MM.1S (cell line): Measurements from ENCODE around the gene THSD7B.
A peak's percentile ranks its signal among the peaks of the same experiment; 100 is the strongest.

Source experiments
- DNase-seq: peaks from one replicate; pipeline ENCODE4 v3.0.0-alpha.2; 2015
- H2AFZ ChIP-seq: fragments of 300-600 bp; sonication (generic); 2 replicates; pipeline ENCODE4 v1.6.0; 2016; ENCODE audit warnings: antibody characterized with exemption, low read length
- H3F3A ChIP-seq: fragments of 300-600 bp; sonication (generic); 2 replicates; pipeline ENCODE4 v1.6.1; 2016; ENCODE audit warnings: mild to moderate bottlenecking, antibody characterized with exemption, low read length, moderate library complexity, mixed read lengths; ENCODE audit not compliant: insufficient read depth
- H3K27ac ChIP-seq: fragments of 300-600 bp; sonication (generic); 2 replicates; pipeline ENCODE4 v1.5.1; 2016; ENCODE audit warnings: mild to moderate bottlenecking, low read length
- H3K27me3 ChIP-seq: fragments of 300-600 bp; sonication (generic); replicated peaks from 2 replicates; pipeline ENCODE4 v1.6.0; 2016; ENCODE audit warnings: low read length; ENCODE audit not compliant: insufficient read depth
- H3K36me3 ChIP-seq: fragments of 300-600 bp; sonication (generic); replicated peaks from 2 replicates; pipeline ENCODE4 v1.6.1; 2016; ENCODE audit warnings: mild to moderate bottlenecking, low read length, mixed read lengths; ENCODE audit not compliant: insufficient read depth
- H3K4me1 ChIP-seq: fragments of 300-600 bp; sonication (generic); 2 replicates; pipeline ENCODE4 v1.6.1; 2016; ENCODE audit warnings: low read length, mixed read lengths
- H3K4me2 ChIP-seq: fragments of 300-600 bp; sonication (generic); 2 replicates; pipeline ENCODE4 v1.6.0; 2016; ENCODE audit warnings: low read depth, low read length
- H3K4me3 ChIP-seq: fragments of 300-600 bp; sonication (generic); 2 replicates; pipeline ENCODE4 v1.5.1; 2016; ENCODE audit warnings: low read length, mixed read lengths
- H3K79me2 ChIP-seq: fragments of 300-600 bp; sonication (generic); 2 replicates; pipeline ENCODE4 v1.6.1; 2016; ENCODE audit warnings: mixed run types, low read length, mixed read lengths
- H3K9ac ChIP-seq: fragments of 300-600 bp; sonication (generic); 2 replicates; pipeline ENCODE4 v1.6.1; 2016; ENCODE audit warnings: low read length, mixed read lengths
- H3K9me2 ChIP-seq: fragments of 300-600 bp; sonication (generic); replicated peaks from 2 replicates; pipeline ENCODE4 v1.6.1; 2016; ENCODE audit warnings: mild to moderate bottlenecking, low read length, mixed read lengths; ENCODE audit not compliant: insufficient read depth
- H3K9me3 ChIP-seq: fragments of 300-600 bp; sonication (generic); replicated peaks from 2 replicates; pipeline ENCODE4 v1.6.1; 2016; ENCODE audit warnings: mild to moderate bottlenecking, low read length, mixed read lengths; ENCODE audit not compliant: insufficient read depth
- H4K20me1 ChIP-seq: fragments of 300-600 bp; sonication (generic); 2 replicates; pipeline ENCODE4 v1.6.1; 2016; ENCODE audit warnings: mild to moderate bottlenecking, low read length, moderate library complexity, mixed read lengths; ENCODE audit not compliant: insufficient read depth
- CTCF ChIP-seq: fragments of 300-600 bp; sonication (generic); IDR thresholded peaks from 2 replicates; pipeline ENCODE4 v1.5.1; 2016; ENCODE audit warnings: antibody characterized with exemption, low read length, mixed read lengths
- EZH2 ChIP-seq: fragments of 300-600 bp; sonication (generic); optimal IDR thresholded peaks from 2 replicates; pipeline ENCODE3; 2017; ENCODE audit warnings: low read depth, mild to moderate bottlenecking, antibody characterized with exemption, low read length, mixed read lengths
- EZH2phosphoT487 ChIP-seq: fragments of 300-600 bp; sonication (generic); IDR thresholded peaks from 2 replicates; pipeline ENCODE4 v1.6.1; 2018; ENCODE audit warnings: antibody characterized with exemption, low read length

The THSD7B gene

GRCh38 chr2:137449454-137449853 lies 684.1 kb downstream of the THSD7B start:
- H3K9ac ChIP-seq, result no peak overlapping the region
- H3K9me2 ChIP-seq, result no peaks in the 10 kb centered on the region
- H3K27me3 ChIP-seq, result no peaks in the 10 kb centered on the region
- H3K4me2 ChIP-seq, result no peak overlapping the region
- no peak overlapping the region for H2AFZ ChIP-seq
- no peaks in the 10 kb centered on the region for H3K79me2 ChIP-seq
- H3F3A ChIP-seq, result no peaks in the 10 kb centered on the region
- no peaks in the 10 kb centered on the region for H3K4me1 ChIP-seq
- H3K9me3 ChIP-seq, result no peaks in the 10 kb centered on the region
- H3K36me3 ChIP-seq, result no peaks in the 10 kb centered on the region
- TF ChIP-seq EZH2phosphoT487 (no peak), EZH2 (no peak), CTCF (no peak)
- no peaks in the 10 kb centered on the region for H4K20me1 ChIP-seq
- peak; percentile 27 for DNase-seq
- no peak overlapping the region for H3K4me3 ChIP-seq
- H3K27ac ChIP-seq, result no peak overlapping the region

- H3K4me3 ChIP-seq, result no peak overlapping the region
- H3K9me3 ChIP-seq, result no peaks in the 10 kb centered on the region
- TF ChIP-seq CTCF, result no peak
- TF ChIP-seq EZH2phosphoT487, result no peak
- no peak for TF ChIP-seq EZH2
- H3K9ac ChIP-seq, result no peak overlapping the region
- no peaks in the 10 kb centered on the region for H3K36me3 ChIP-seq
- H3K27me3 ChIP-seq, result no peaks in the 10 kb centered on the region
- no peaks in the 10 kb centered on the region for H3K9me2 ChIP-seq
- H3K27ac ChIP-seq, result no peak overlapping the region
- H3F3A ChIP-seq, result no peaks in the 10 kb centered on the region
- H2AFZ ChIP-seq, result no peak overlapping the region
- DNase-seq, result no peak
- no peak overlapping the region for H3K4me2 ChIP-seq
- no peaks in the 10 kb centered on the region for H3K4me1 ChIP-seq
- H3K79me2 ChIP-seq, result no peaks in the 10 kb centered on the region
- no peaks in the 10 kb centered on the region for H4K20me1 ChIP-seq
Measured at GRCh38 chr2:137454886-137455285, 689.5 kb downstream of the THSD7B start.

- no peaks in the 10 kb centered on the region for H3K9me3 ChIP-seq
- TF ChIP-seq CTCF, result peak; percentile 54
- no peak for TF ChIP-seq EZH2phosphoT487
- peak; percentile 36 for DNase-seq
- H4K20me1 ChIP-seq, result no peaks in the 10 kb centered on the region
- H3K9ac ChIP-seq, result no peak overlapping the region
- H3K79me2 ChIP-seq, result no peaks in the 10 kb centered on the region
- no peaks in the 10 kb centered on the region for H3K36me3 ChIP-seq
- H3F3A ChIP-seq, result no peaks in the 10 kb centered on the region
- no peaks in the 10 kb centered on the region for H3K27me3 ChIP-seq
- H3K9me2 ChIP-seq, result no peaks in the 10 kb centered on the region
- H3K4me3 ChIP-seq, result no peak overlapping the region
- H2AFZ ChIP-seq, result no peak overlapping the region
- no peaks in the 10 kb centered on the region for H3K4me1 ChIP-seq
- no peak overlapping the region for H3K27ac ChIP-seq
- H3K4me2 ChIP-seq, result no peak overlapping the region
Measured at GRCh38 chr2:137467246-137467862, 702.0 kb downstream of the THSD7B start.
